Activated CD8-positive, alpha-beta T cell treated with anti-CD3 and anti-CD28 coated beads, Interleukin-2, amount 10 ng/mL, durations not matched to agents 7 days and 5 days (primary cell): ENCODE data around the gene BCAS4. TPM values are rescaled to one million over a fixed set of nuclear protein-coding genes. Genes with fewer than 3 reads are reported as not detected.

Experiments used
- ATAC-seq: fragments of 150-1000 bp; cut with Tn5 transposase; one replicate; pipeline ENCODE4 v1.10.0; 2021; ENCODE audit warnings: moderate library complexity
- CTCF ChIA-PET: fragments of 350-600 bp; sonication (Branson Sonifier 250); formaldehyde crosslinking; loops from one replicate; lab custom pipeline; 2021; ENCODE audit warnings: antibody characterized with exemption; lab: Charles Lee
- POLR2A ChIA-PET: fragments of 350-600 bp; sonication (Branson Sonifier 250); formaldehyde crosslinking; loops from one replicate; lab custom pipeline; 2021; ENCODE audit warnings: antibody characterized with exemption; lab: Charles Lee
- DNase-seq: peaks from one replicate; pipeline ENCODE4 v3.0.0-alpha.2; 2020
- H3K27ac Mint-ChIP-seq: one replicate; pipeline ENCODE4 v1.8.0; 2021; ENCODE audit warnings: mild to moderate bottlenecking, mixed read lengths
- H3K27me3 Mint-ChIP-seq: one replicate; pipeline ENCODE4 v1.8.0; 2021; ENCODE audit warnings: low read depth, mixed read lengths
- H3K36me3 Mint-ChIP-seq: one replicate; pipeline ENCODE4 v1.8.0; 2021; ENCODE audit warnings: low read depth, mixed read lengths
- H3K4me1 Mint-ChIP-seq: one replicate; pipeline ENCODE4 v1.8.0; 2021; ENCODE audit warnings: low read depth, mixed read lengths
- H3K4me3 Mint-ChIP-seq: one replicate; pipeline ENCODE4 v1.8.0; 2021; ENCODE audit warnings: mild to moderate bottlenecking, mixed read lengths
- H3K9me3 Mint-ChIP-seq: one replicate; pipeline ENCODE4 v1.8.0; 2022; ENCODE audit warnings: mixed read lengths; ENCODE audit not compliant: insufficient read depth
- total RNA-seq, 2 experiments: library from RNA; stranded (reverse); gene quantifications; one replicate each; pipeline ENCODE4 v1.2.3, GENCODE V29; 2021

BCAS4 gene
- total RNA-seq, 2 experiments from 2014 or later = 29.3 to 32.6 TPM

- peaks cover 53% of the 10 kb centered on the region for H3K36me3 Mint-ChIP-seq
- ChIA-PET POLR2A (interaction anchor here (0.7 to 2.0 kb wide), 3 partner anchors 8 to 37 kb away, joined by 3 to 10 read pairs (median 3); partner anchors contain the start of genes ADNP and DPM1), CTCF (interaction anchor here (0.9 to 3.6 kb wide), 3 partner anchors 8 to 126 kb away, joined by 4 to 29 read pairs (median 27); partner anchors contain the start of genes ADNP and BCAS4)
- no peaks in the 10 kb centered on the region for H3K27me3 Mint-ChIP-seq
- no peak overlapping the region for H3K4me3 Mint-ChIP-seq
- no peaks in the 10 kb centered on the region for H3K9me3 Mint-ChIP-seq
- no peak overlapping the region for H3K27ac Mint-ChIP-seq
- ATAC-seq = peak; percentile 56
- DNase-seq = no peak
- peaks cover 44% of the 10 kb centered on the region for H3K4me1 Mint-ChIP-seq
These were observed 126.1 kb downstream of the BCAS4 start for GRCh38 chr20:50920997-50921396.

- H3K36me3 Mint-ChIP-seq = peaks cover 50% of the 10 kb centered on the region
These were observed 127.1 kb downstream of the BCAS4 start for GRCh38 chr20:50921803-50922501.

GRCh38 chr20:50924261-50924920 is 129.5 kb downstream of the BCAS4 start:
- H3K4me3 Mint-ChIP-seq = no peak overlapping the region
- H3K4me1 Mint-ChIP-seq = peaks cover 52% of the 10 kb centered on the region
- no peaks in the 10 kb centered on the region for H3K27me3 Mint-ChIP-seq
- CTCF ChIA-PET = interaction anchor here (0.8 to 14.0 kb wide), 7 partner anchors 11 to 192 kb away, joined by 3 to 407 read pairs (median 4); partner anchors contain the start of gene BCAS4
- ATAC-seq (no peak), DNase-seq (no peak)
- POLR2A ChIA-PET = interaction anchor here (0.6 to 1.3 kb wide), 3 partner anchors 22 to 134 kb away, joined by 3 read pairs; partner anchors contain the start of gene DPM1
- H3K27ac Mint-ChIP-seq = peak overlapping the region; percentile 55
- H3K9me3 Mint-ChIP-seq = no peaks in the 10 kb centered on the region
- peaks cover 58% of the 10 kb centered on the region for H3K36me3 Mint-ChIP-seq

More at GRCh38 chr20:50921803-50922501, 127.1 kb downstream of the BCAS4 start:
- ATAC-seq (no peak), DNase-seq (no peak)
- H3K4me3 Mint-ChIP-seq = no peak overlapping the region
- H3K4me1 Mint-ChIP-seq = peaks cover 43% of the 10 kb centered on the region
- CTCF ChIA-PET = interaction anchor here (0.9 to 14.0 kb wide), 3 partner anchors 9 to 129 kb away, joined by 3 to 407 read pairs (median 27); partner anchors contain the start of genes ADNP and BCAS4
- POLR2A ChIA-PET = interaction anchor here (1.2 to 2.0 kb wide), 3 partner anchors 9 to 127 kb away, joined by 3 to 10 read pairs (median 3); partner anchors contain the start of genes ADNP, BCAS4 and DPM1
- no peak overlapping the region for H3K27ac Mint-ChIP-seq
- H3K9me3 Mint-ChIP-seq = no peaks in the 10 kb centered on the region
- no peaks in the 10 kb centered on the region for H3K27me3 Mint-ChIP-seq

- peaks cover 50% of the 10 kb centered on the region for H3K4me1 Mint-ChIP-seq
- H3K27me3 Mint-ChIP-seq = no peaks in the 10 kb centered on the region
- ChIA-PET POLR2A (interaction anchor here (1.3 kb wide), 1 partner anchor 132 kb away, joined by 4 read pairs; the partner anchor contains the start of gene BCAS4), CTCF (interaction anchor here (0.9 to 14.0 kb wide), 8 partner anchors 10 to 134 kb away, joined by 3 to 407 read pairs (median 6); partner anchors contain the start of genes BCAS4, DPM1 and MOCS3)
- H3K9me3 Mint-ChIP-seq = no peaks in the 10 kb centered on the region
- DNase-seq = no peak
- no peak overlapping the region for H3K4me3 Mint-ChIP-seq
- H3K27ac Mint-ChIP-seq = no peak overlapping the region
- H3K36me3 Mint-ChIP-seq = peaks cover 61% of the 10 kb centered on the region
- no peak for ATAC-seq
These were observed 131.7 kb downstream of the BCAS4 start for GRCh38 chr20:50926530-50926929.

Other genes starting within 250 kb of the BCAS4 start
- not detected for gene RIPOR3, start 103.5 kb upstream of the BCAS4 start, total RNA-seq
- 1 to 10 TPM; 4.3 to 6.0 TPM for gene PARD6B, start 63.5 kb upstream of the BCAS4 start, total RNA-seq
- gene ADNP, start 136.4 kb downstream of the BCAS4 start, total RNA-seq = 10 to 100 TPM; 62.5 to 67.6 TPM
- gene DPM1, start 163.5 kb downstream of the BCAS4 start, total RNA-seq = 10 to 100 TPM; 50.6 to 53.0 TPM
- 1 to 10 TPM; 4.8 to 5.7 TPM for gene MOCS3, start 163.8 kb downstream of the BCAS4 start, total RNA-seq
- gene KCNG1, start 228.0 kb downstream of the BCAS4 start, total RNA-seq = not detected